GM21515 (cell line): ENCODE results near the gene RMDN2.
"Not testable (repeated sequence)": the region's sequence is repeated elsewhere in the genome, so short reads cannot be mapped to it uniquely, and the experiment has no call there.

Source experiments
- ATAC-seq: cut with Tn5 transposase; IDR thresholded peaks from one replicate; pipeline ENCODE4 v1.9.1; 2021; ENCODE audit not compliant: unreplicated experiment

The RMDN2 gene

GRCh38 chr2:37930392-37930791, 5.3 kb downstream of the RMDN2 start:
- not testable (repeated sequence) for ATAC-seq

DNA sequence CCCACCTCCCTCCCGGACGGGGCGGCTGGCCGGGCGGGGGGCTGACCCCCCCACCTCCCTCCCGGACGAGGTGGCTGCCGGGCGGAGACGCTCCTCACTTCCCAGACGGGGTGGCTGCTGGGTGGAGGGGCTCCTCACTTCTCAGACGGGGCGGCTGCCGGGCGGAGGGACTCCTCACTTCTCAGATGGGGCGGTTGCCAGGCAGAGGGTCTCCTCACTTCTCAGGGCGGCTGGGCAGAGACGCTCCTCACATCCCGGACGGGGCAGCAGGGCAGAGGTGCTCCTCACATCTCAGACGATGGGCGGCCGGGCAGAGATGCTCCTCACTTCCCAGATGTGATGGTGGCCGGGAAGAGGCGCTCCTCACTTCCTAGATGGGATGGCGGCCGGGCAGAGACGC, 7.8 kb downstream of the RMDN2 start:
- not testable (repeated sequence) for ATAC-seq

DNA sequence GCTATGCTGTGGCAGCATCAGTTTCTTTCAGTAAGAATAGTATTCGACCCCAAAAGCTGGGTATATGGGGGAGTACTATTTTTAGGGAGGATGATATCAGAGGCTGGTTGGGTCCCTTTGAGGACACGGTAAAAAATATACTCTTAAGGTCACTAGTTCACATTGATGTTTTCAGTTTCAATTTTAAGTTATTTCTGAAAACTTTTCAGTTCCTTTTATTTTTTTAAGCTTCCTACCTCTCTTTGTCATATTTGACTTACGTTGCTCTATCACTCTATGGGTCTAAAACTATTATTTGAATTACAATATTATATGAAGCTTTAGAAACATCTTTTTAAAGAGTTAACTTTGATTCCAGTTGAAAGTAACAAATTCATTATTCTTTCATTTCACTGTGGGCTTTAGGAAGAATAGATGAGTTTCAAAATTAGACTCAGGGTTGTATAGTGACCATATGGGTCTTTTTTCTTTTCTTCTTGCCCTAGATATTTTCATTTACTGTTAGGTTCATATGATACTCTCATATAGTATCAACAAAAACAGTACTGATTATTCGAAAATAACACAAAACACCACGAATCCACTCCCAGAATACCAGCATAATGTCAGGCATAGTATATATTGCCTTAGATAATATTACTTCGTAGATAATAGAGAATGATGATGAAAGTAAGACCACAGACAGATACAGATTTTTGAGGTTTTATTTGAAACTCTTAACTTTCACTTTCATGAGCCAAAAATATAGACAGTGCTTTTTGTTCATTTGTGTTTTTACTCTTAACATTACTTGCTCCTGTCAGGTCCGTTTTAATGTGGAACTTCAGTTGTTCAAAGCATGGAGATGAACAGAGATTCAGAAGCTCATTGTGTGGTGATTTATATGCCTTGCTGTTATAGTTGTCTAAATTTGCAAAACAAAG, 9.8 kb downstream of the RMDN2 start:
- peak; percentile 87 for ATAC-seq

DNA sequence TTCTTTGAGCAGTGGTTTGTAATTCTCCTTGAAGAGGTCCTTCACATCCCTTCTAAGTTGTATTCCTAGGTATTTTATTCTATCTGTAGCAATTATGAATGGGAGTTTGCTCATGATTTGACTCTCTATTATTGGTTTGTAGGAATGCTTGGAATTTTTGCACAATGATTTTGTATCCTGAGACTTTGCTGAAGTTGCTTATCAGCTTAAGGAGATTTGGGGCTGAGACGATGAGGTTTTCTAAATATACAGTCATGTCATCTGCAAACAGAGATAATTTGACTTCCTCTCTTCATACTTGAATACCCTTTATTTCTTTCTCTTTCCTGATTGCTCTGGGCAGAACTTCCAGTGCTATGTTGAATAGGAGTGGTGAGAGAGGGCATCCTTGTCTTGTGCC, 12.5 kb downstream of the RMDN2 start:
- ATAC-seq, result not testable (repeated sequence)

DNA sequence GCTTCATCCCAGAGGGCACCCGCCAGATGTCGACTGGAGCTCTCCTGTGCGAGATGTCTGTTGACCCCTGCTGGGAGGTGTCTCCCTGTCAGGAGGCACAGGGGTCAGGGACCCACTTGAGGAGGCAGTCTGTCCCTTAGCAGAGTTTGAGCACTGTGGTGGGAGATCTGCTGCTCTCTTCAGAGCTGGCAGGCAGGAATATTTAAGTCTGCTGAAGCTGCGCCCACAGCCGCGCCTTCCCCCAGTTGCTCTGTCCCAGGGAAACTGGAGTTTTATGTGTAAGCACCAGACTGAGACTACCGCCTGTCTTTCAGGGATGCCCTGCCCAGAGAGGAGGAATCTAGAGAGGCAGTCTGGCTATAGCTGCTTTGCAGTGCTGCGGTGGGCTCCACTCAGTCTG, 16.2 kb downstream of the RMDN2 start:
- ATAC-seq, result not testable (repeated sequence)

GRCh38 chr2:37944268-37944667, 19.2 kb downstream of the RMDN2 start:
- no peak for ATAC-seq

GRCh38 chr2:37947306-37947705, 22.2 kb downstream of the RMDN2 start:
- no peak for ATAC-seq

DNA sequence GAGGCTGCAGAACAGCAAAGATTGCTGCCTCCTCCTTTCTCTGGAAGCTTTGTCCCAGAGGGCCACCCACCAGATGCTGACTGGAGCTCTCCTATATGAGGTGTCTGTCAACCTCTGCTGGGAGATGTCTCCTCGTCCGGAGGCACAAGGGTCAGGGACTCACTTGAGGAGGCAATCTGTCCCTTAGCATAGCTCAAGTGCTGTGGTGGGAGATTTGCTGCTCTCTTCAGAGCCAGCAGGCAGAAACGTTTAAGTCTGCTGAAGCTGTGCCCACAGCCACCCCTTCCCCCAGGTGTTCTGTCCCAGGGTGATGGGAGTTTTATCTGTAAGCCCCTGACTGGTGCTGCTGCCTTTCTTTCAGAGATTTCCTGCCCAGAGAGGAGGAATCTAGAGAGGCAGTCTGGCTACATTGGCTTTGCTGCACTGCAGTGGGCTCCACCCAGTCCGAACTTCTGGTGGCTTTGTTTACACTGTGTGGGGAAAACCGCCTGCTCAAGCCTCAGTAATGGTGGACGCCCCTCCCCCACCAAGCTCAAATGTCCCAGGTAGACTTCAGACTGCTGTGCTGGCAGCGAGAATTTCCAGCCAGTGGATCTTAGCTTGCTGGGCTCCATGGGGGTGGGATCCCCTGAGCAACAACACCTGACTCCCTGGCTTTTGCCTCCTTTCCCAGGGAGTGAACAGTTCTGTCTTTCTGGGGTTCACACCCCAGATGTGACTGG, 37.1 kb downstream of the RMDN2 start:
- not testable (repeated sequence) for ATAC-seq

DNA sequence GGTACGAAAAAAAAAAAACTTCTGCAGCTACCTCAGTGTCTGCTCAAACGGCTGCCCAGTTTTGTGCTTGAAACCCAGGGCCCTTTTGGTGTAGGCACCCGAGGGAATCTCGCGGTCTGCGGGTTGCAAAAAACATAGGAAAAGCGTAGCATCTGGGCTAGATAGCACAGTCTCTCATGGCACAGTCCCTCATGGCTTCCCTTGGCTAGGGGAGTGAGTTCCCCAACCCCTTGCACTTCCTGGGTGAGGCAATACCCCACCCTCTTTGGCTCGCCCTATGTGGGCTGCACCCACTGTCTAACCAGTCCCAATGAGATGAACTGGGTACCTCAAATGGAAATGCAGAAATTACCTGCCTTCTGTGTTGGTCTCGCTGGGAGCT, 37.6 kb downstream of the RMDN2 start:
- not testable (repeated sequence) for ATAC-seq

DNA sequence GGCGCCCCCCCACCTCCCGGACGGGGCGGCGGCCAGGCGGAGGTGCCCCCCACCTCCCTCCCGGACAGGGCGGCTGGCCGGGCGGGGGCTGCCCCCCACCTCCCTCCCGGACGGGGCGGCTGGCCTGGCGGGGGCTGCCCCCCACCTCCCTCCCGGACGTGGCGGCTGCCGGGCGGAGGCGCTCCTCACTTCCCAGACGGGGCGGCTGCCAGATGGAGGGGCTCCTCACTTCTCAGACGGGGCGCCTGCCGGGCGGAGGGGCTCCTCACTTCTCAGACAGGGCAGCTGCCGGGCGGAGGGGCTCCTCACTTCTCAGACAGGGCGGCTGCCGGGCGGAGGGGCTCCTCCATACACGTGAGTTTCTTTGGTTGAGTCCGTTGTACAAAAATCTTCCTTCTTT, 38.8 kb downstream of the RMDN2 start:
- ATAC-seq, result not testable (repeated sequence)

- no peak for ATAC-seq
Measured at GRCh38 chr2:37966326-37966725, 41.2 kb downstream of the RMDN2 start.

GRCh38 chr2:37969731-37970130, 44.6 kb downstream of the RMDN2 start:
- no peak for ATAC-seq

DNA sequence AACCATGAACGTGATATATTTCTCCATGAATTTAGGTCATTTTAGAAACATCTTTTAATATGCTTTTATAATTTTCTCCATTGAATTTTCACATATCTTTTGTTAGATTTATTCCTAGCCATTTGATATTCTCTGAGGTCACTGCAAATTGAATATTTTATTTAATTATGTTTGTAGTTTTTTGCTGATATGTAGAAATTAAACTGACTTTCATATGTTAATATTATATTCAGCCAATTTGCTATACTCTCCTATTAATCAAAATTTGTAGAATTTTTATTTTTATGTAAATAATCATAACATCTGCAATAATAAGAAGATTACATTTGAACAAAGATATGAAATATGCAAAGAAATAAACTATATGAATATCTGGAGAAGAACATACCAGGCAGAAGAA, 46.9 kb downstream of the RMDN2 start:
- no peak for ATAC-seq

GRCh38 chr2:37973615-37974353, 48.7 kb downstream of the RMDN2 start:
- ATAC-seq, result no peak

- ATAC-seq, result no peak
Measured at GRCh38 chr2:37975808-37976207, 50.7 kb downstream of the RMDN2 start.

DNA sequence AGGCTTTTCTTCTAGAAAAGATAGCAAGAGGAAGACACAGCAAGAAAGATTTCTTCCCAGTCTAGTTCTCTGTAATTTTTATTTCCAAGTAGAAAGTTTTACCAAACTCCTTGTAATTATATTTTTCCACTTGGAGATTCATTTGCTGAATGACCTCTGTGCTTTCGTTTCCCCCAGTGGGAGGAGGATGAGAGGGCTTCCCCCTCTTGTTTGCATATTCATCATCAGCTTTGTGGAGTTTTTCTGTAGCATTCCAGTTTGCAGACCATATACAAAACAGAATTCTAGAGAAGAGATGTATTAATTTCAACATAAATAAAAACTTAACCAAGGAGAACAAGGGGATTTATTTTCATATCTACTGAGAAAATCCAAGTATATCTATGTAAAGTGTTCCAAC, 51.3 kb downstream of the RMDN2 start:
- no peak for ATAC-seq

GRCh38 chr2:37982147-37982582, 57.1 kb downstream of the RMDN2 start:
- no peak for ATAC-seq

GRCh38 chr2:37982847-37983246, 57.8 kb downstream of the RMDN2 start:
- ATAC-seq, result no peak

DNA sequence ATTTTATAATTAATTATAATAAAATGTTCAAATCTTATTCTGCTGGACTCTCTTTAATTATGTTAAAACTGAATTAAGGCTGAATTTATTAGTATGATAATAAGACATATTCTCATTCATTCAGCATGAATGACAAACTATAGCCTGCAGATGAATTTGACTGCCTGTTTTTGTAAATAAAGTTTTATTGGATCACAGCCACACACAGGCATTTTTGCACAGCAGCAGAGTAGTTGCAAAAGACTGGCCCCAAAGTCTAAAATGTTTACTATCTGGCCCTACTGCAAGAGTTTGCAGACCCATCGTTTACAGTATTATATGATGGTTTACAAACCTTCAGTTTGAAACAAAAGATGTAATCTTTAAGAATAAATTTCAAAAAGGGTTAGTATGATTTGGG, 58.6 kb downstream of the RMDN2 start:
- no peak for ATAC-seq

DNA sequence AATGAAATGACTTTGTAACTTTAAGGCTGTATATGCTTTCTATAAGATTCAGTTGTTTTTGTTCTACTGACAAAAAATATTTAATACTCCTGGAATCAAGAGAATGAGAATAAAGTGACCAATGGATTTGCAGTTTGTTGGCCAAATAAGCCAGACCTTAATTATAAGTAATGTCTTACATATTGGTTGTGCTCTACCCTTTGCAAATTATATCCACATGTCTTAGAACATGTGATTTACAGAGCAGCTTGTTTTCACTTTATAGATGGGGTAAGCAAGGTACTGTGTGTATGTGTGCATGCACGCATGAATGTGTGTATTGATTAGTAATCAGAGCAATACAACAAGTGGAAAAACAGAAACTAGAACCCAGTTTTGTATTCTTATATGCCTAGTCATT, 59.1 kb downstream of the RMDN2 start:
- ATAC-seq, result no peak

- ATAC-seq, result no peak
Measured at GRCh38 chr2:37984589-37984988, 59.5 kb downstream of the RMDN2 start.
